ENCODE data around the gene PRRX2. TPM values are rescaled to one million over a fixed set of nuclear protein-coding genes. Genes with fewer than 3 reads are reported as not detected.

Gene PRRX2
- total and polyA plus RNA-seq, 2 of the 13 experiments (the other 11 are each of a cell fraction or from before 2014, with no cell fraction given): 0.05 TPM; not detected in 1

DNA sequence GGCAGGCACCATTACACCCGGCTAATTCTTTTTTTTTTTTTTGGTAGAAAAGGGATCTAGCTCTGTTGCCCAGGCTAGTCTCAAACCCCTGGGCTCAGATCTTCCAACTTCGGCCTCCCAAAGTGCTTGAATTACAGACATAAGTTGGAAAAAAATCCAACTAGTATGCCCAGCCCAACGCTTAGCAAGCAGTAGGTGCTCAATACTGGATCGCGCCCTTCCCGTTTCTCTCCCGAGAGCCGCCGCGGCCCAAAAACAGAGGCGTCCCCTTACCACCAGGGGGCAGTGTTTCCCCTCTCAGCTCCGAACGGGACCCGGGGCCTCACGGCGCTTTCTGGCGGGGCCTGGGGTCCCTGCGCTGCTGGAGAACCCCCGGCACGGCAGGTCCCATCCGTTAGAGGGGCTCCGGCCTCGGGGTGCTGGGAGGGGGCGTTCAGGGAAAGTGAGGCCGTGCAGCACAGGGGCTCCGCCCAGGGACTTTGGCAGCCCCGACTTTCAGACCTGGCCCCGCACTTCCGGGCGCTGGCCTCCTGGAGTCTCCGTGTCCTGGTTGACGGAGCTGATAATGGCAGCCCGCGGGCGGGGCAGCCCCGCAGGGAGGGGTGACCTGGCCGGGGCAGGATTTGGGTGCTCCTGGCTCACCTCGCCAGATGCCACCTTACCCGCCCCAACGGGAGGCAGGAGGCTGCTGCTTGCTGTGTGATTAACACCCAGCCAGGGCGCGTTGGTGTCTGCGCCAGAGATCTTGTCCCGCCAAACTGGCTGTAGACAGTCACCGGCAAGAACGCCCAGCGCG is 72.2 kb downstream of the PRRX2 start (continued):
- no peak for TF ChIP-seq CEBPB (IDR thresholded peaks at IDR 0.05; ENCODE audit: borderline replicate concordance, low read depth, low read length)
- no peak for TF ChIP-seq PHF20 (CRISPR knock-in tag; IDR thresholded peaks at IDR 0.05)
- TF ChIP-seq SRSF4 (IDR thresholded peaks at IDR 0.05; ENCODE audit: low read depth, low read length, poor library complexity, severe bottlenecking): no peak
- no peak for TF ChIP-seq ZNF296 (CRISPR knock-in tag; conservative IDR thresholded peaks at IDR 0.05)
- TF ChIP-seq, protein P1, sequence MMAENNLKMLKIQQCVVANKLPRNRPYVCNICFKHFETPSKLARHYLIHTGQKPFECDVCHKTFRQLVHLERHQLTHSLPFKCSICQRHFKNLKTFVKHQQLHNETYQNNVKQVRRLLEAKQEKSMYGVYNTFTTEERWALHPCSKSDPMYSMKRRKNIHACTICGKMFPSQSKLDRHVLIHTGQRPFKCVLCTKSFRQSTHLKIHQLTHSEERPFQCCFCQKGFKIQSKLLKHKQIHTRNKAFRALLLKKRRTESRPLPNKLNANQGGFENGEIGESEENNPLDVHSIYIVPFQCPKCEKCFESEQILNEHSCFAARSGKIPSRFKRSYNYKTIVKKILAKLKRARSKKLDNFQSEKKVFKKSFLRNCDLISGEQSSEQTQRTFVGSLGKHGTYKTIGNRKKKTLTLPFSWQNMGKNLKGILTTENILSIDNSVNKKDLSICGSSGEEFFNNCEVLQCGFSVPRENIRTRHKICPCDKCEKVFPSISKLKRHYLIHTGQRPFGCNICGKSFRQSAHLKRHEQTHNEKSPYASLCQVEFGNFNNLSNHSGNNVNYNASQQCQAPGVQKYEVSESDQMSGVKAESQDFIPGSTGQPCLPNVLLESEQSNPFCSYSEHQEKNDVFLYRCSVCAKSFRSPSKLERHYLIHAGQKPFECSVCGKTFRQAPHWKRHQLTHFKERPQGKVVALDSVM (CRISPR knock-in tag; IDR thresholded peaks at IDR 0.05): no peak; the same call in none of the 2 replicates
- TF ChIP-seq, protein P2, sequence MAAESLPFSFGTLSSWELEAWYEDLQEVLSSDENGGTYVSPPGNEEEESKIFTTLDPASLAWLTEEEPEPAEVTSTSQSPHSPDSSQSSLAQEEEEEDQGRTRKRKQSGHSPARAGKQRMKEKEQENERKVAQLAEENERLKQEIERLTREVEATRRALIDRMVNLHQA (CRISPR knock-in tag; IDR thresholded peaks at IDR 0.05): no peak
- TF ChIP-seq, protein P3, sequence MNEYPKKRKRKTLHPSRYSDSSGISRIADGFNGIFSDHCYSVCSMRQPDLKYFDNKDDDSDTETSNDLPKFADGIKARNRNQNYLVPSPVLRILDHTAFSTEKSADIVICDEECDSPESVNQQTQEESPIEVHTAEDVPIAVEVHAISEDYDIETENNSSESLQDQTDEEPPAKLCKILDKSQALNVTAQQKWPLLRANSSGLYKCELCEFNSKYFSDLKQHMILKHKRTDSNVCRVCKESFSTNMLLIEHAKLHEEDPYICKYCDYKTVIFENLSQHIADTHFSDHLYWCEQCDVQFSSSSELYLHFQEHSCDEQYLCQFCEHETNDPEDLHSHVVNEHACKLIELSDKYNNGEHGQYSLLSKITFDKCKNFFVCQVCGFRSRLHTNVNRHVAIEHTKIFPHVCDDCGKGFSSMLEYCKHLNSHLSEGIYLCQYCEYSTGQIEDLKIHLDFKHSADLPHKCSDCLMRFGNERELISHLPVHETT (CRISPR knock-in tag; conservative IDR thresholded peaks at IDR 0.05): no peak
- peak; percentile 61 for TF ChIP-seq XRCC5 (optimal IDR thresholded peaks at IDR 0.05; ENCODE audit: low read length)
- TF ChIP-seq ZFX (CRISPR knock-in tag; IDR thresholded peaks at IDR 0.05; ENCODE audit: low read depth): peak; percentile 56; the same call in 1 of the 2 replicates
- no peak for TF ChIP-seq DMAP1 (CRISPR knock-in tag; IDR thresholded peaks at IDR 0.05)
- TF ChIP-seq, protein P4, sequence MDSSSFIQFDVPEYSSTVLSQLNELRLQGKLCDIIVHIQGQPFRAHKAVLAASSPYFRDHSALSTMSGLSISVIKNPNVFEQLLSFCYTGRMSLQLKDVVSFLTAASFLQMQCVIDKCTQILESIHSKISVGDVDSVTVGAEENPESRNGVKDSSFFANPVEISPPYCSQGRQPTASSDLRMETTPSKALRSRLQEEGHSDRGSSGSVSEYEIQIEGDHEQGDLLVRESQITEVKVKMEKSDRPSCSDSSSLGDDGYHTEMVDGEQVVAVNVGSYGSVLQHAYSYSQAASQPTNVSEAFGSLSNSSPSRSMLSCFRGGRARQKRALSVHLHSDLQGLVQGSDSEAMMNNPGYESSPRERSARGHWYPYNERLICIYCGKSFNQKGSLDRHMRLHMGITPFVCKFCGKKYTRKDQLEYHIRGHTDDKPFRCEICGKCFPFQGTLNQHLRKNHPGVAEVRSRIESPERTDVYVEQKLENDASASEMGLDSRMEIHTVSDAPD (CRISPR knock-in tag; IDR thresholded peaks at IDR 0.05): no peak
- TF ChIP-seq, protein P5, sequence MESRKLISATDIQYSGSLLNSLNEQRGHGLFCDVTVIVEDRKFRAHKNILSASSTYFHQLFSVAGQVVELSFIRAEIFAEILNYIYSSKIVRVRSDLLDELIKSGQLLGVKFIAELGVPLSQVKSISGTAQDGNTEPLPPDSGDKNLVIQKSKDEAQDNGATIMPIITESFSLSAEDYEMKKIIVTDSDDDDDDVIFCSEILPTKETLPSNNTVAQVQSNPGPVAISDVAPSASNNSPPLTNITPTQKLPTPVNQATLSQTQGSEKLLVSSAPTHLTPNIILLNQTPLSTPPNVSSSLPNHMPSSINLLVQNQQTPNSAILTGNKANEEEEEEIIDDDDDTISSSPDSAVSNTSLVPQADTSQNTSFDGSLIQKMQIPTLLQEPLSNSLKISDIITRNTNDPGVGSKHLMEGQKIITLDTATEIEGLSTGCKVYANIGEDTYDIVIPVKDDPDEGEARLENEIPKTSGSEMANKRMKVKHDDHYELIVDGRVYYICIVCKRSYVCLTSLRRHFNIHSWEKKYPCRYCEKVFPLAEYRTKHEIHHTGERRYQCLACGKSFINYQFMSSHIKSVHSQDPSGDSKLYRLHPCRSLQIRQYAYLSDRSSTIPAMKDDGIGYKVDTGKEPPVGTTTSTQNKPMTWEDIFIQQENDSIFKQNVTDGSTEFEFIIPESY (CRISPR knock-in tag; IDR thresholded peaks at IDR 0.05): peak; percentile 31; the same call in 1 of the 2 replicates
- no peak for TF ChIP-seq CHCHD3 (CRISPR knock-in tag; IDR thresholded peaks at IDR 0.05)
- TF ChIP-seq RXRA (CRISPR knock-in tag; IDR thresholded peaks at IDR 0.05): peak; percentile 36; the same call in 1 of the 2 replicates
- no peak for TF ChIP-seq ZBTB38 (CRISPR knock-in tag; IDR thresholded peaks at IDR 0.05)
- TF ChIP-seq, protein P6, sequence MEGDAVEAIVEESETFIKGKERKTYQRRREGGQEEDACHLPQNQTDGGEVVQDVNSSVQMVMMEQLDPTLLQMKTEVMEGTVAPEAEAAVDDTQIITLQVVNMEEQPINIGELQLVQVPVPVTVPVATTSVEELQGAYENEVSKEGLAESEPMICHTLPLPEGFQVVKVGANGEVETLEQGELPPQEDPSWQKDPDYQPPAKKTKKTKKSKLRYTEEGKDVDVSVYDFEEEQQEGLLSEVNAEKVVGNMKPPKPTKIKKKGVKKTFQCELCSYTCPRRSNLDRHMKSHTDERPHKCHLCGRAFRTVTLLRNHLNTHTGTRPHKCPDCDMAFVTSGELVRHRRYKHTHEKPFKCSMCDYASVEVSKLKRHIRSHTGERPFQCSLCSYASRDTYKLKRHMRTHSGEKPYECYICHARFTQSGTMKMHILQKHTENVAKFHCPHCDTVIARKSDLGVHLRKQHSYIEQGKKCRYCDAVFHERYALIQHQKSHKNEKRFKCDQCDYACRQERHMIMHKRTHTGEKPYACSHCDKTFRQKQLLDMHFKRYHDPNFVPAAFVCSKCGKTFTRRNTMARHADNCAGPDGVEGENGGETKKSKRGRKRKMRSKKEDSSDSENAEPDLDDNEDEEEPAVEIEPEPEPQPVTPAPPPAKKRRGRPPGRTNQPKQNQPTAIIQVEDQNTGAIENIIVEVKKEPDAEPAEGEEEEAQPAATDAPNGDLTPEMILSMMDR (CRISPR knock-in tag; IDR thresholded peaks at IDR 0.05): peak; percentile 96
- no peak for TF ChIP-seq MIXL1 (CRISPR knock-in tag; IDR thresholded peaks at IDR 0.05)

Data from HepG2 (cell line).